ES-I3 (cell line): Measurements from ENCODE around the gene FIGN.

Source experiments
- H3K36me3 ChIP-seq: 2 replicates; pipeline ENCODE4 v1.6.1; 2013; ENCODE audit warnings: mild to moderate bottlenecking, low read length, control low read depth, moderate library complexity; ENCODE audit not compliant: insufficient read depth
- H3K4me1 ChIP-seq: 2 replicates; pipeline ENCODE4 v1.6.1; 2013; ENCODE audit warnings: mild to moderate bottlenecking, control low read depth, low read length; ENCODE audit not compliant: insufficient read depth
- H3K9ac ChIP-seq: 2 replicates; pipeline ENCODE4 v1.6.1; 2013; ENCODE audit warnings: low read depth, mild to moderate bottlenecking, low read length, moderate library complexity
- H3K9me3 ChIP-seq: 2 replicates; pipeline ENCODE4 v1.6.1; 2013; ENCODE audit warnings: mild to moderate bottlenecking, low read length, moderate library complexity; ENCODE audit not compliant: control insufficient read depth, insufficient read depth

Gene FIGN

GRCh38 chr2:163655667-163656066 is 80.1 kb downstream of the FIGN start:
- Histone ChIP-seq H3K36me3 (no peaks in the 10 kb centered on the region), H3K9ac (no peak overlapping the region), H3K4me1 (peaks cover 20% of the 10 kb centered on the region; the same call in 1 of the 2 replicates)

GRCh38 chr2:163652751-163653150 is 83.1 kb downstream of the FIGN start:
- H3K9ac ChIP-seq, result no peak overlapping the region
- H3K36me3 ChIP-seq, result no peaks in the 10 kb centered on the region
- peaks cover 15% of the 10 kb centered on the region; the same call in 1 of the 2 replicates for H3K4me1 ChIP-seq
- no peaks in the 10 kb centered on the region for H3K9me3 ChIP-seq

More at GRCh38 chr2:163655667-163656066, 80.1 kb downstream of the FIGN start:
- H3K9me3 ChIP-seq, result no peaks in the 10 kb centered on the region

- Histone ChIP-seq H3K9me3 (no peaks in the 10 kb centered on the region), H3K4me1 (peaks cover 22% of the 10 kb centered on the region), H3K36me3 (no peaks in the 10 kb centered on the region), H3K9ac (no peak overlapping the region)
These were observed 86.7 kb downstream of the FIGN start for GRCh38 chr2:163649080-163649479.

- Histone ChIP-seq H3K36me3 (no peaks in the 10 kb centered on the region), H3K4me1 (peaks cover 15% of the 10 kb centered on the region), H3K9me3 (no peaks in the 10 kb centered on the region), H3K9ac (no peak overlapping the region)
These were observed 88.5 kb downstream of the FIGN start for GRCh38 chr2:163647300-163647699.

GRCh38 chr2:163646687-163647086 is 89.1 kb downstream of the FIGN start:
- no peaks in the 10 kb centered on the region for H3K9me3 ChIP-seq
- peaks cover 15% of the 10 kb centered on the region for H3K4me1 ChIP-seq
- H3K36me3 ChIP-seq, result no peaks in the 10 kb centered on the region
- H3K9ac ChIP-seq, result no peak overlapping the region

- no peak overlapping the region for H3K9ac ChIP-seq
- peaks cover 22% of the 10 kb centered on the region for H3K4me1 ChIP-seq
- no peaks in the 10 kb centered on the region for H3K36me3 ChIP-seq
- no peaks in the 10 kb centered on the region for H3K9me3 ChIP-seq
These were observed 91.6 kb downstream of the FIGN start for GRCh38 chr2:163644238-163644637.

- Histone ChIP-seq H3K4me1 (peaks cover 19% of the 10 kb centered on the region), H3K36me3 (no peaks in the 10 kb centered on the region), H3K9me3 (no peaks in the 10 kb centered on the region), H3K9ac (no peak overlapping the region)
These were observed 93.8 kb downstream of the FIGN start for GRCh38 chr2:163641986-163642385.

GRCh38 chr2:163640542-163641193 is 95.1 kb downstream of the FIGN start:
- no peak overlapping the region for H3K9ac ChIP-seq
- H3K4me1 ChIP-seq, result peaks cover 15% of the 10 kb centered on the region
- no peaks in the 10 kb centered on the region for H3K36me3 ChIP-seq
- no peaks in the 10 kb centered on the region for H3K9me3 ChIP-seq

- no peaks in the 10 kb centered on the region for H3K9me3 ChIP-seq
- peaks cover 8% of the 10 kb centered on the region; the same call in 1 of the 2 replicates for H3K4me1 ChIP-seq
- no peak overlapping the region for H3K9ac ChIP-seq
- H3K36me3 ChIP-seq, result no peaks in the 10 kb centered on the region
These were observed 97.9 kb downstream of the FIGN start for GRCh38 chr2:163637871-163638270.

- H3K9me3 ChIP-seq, result no peaks in the 10 kb centered on the region
- no peaks in the 10 kb centered on the region for H3K36me3 ChIP-seq
- no peaks in the 10 kb centered on the region for H3K4me1 ChIP-seq
- H3K9ac ChIP-seq, result no peak overlapping the region
These were observed 102.5 kb downstream of the FIGN start for GRCh38 chr2:163633291-163633690.

GRCh38 chr2:163630836-163631235 is 105.0 kb downstream of the FIGN start:
- Histone ChIP-seq H3K9ac (no peak overlapping the region), H3K9me3 (no peaks in the 10 kb centered on the region), H3K36me3 (no peaks in the 10 kb centered on the region), H3K4me1 (no peaks in the 10 kb centered on the region)

- Histone ChIP-seq H3K36me3 (no peaks in the 10 kb centered on the region), H3K9me3 (no peaks in the 10 kb centered on the region), H3K4me1 (peaks cover 5% of the 10 kb centered on the region; the same call in 1 of the 2 replicates), H3K9ac (no peak overlapping the region)
These were observed 109.1 kb downstream of the FIGN start for GRCh38 chr2:163626639-163627109.

GRCh38 chr2:163626208-163626607 is 109.6 kb downstream of the FIGN start:
- no peaks in the 10 kb centered on the region for H3K9me3 ChIP-seq
- peaks cover 5% of the 10 kb centered on the region; the same call in 1 of the 2 replicates for H3K4me1 ChIP-seq
- no peaks in the 10 kb centered on the region for H3K36me3 ChIP-seq
- H3K9ac ChIP-seq, result no peak overlapping the region

GRCh38 chr2:163625632-163626031 is 110.2 kb downstream of the FIGN start:
- no peaks in the 10 kb centered on the region for H3K36me3 ChIP-seq
- no peak overlapping the region for H3K9ac ChIP-seq

GRCh38 chr2:163621445-163622004 is 114.3 kb downstream of the FIGN start:
- H3K9me3 ChIP-seq, result no peaks in the 10 kb centered on the region
- H3K9ac ChIP-seq, result no peak overlapping the region
- H3K4me1 ChIP-seq, result peaks cover 5% of the 10 kb centered on the region; the same call in 1 of the 2 replicates
- H3K36me3 ChIP-seq, result no peaks in the 10 kb centered on the region

More at GRCh38 chr2:163625632-163626031, 110.2 kb downstream of the FIGN start:
- Histone ChIP-seq H3K4me1 (peaks cover 5% of the 10 kb centered on the region; the same call in 1 of the 2 replicates), H3K9me3 (no peaks in the 10 kb centered on the region)
